OCI-M1 (cell line): ENCODE measurements around the gene NPHP4.

Experiments
- DNase-seq: peaks from one replicate; lab custom pipeline; 2025; lab: John Stamatoyannopoulos, UW

NPHP4 gene

DNA sequence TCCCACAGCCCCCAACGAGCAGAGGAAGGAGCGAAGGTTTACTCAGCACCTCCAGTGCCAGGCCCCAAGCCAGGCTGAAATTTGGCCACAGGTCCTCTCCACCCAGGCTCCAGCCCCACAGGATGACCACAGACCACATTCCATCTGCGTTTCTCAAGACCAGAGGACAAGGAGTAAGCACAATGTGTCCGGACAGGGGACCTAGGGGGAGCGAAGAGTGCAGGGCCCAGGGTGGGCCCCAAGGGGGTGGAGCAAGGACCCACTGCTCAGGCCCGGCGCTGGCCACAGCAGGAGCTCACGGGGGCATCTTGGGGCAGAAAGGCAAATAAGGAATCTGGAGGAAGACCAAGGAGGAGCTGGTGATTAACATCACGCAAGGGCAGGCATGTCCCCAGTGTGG lies 100.5 kb downstream of the NPHP4 start:
- DNase-seq = no peak

DNA sequence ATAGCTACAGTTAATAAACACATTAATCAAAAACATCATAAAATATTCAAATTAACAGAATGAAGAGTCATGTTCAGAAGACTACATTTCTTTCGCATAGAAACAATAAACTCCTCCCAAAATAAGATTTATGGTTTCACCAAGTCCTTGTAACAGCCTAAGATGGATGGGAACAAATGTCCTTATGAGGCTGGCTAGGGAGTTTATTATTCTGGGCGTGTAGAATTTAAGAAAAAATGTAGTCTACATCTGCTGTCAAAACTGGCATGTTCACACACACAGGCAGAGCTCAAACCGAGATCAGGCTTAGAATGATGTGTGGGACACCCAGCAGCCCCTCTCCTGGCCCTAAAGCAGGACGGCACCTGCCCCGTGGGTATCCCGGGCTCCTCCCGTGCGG lies 101.1 kb downstream of the NPHP4 start:
- no peak for DNase-seq

DNA sequence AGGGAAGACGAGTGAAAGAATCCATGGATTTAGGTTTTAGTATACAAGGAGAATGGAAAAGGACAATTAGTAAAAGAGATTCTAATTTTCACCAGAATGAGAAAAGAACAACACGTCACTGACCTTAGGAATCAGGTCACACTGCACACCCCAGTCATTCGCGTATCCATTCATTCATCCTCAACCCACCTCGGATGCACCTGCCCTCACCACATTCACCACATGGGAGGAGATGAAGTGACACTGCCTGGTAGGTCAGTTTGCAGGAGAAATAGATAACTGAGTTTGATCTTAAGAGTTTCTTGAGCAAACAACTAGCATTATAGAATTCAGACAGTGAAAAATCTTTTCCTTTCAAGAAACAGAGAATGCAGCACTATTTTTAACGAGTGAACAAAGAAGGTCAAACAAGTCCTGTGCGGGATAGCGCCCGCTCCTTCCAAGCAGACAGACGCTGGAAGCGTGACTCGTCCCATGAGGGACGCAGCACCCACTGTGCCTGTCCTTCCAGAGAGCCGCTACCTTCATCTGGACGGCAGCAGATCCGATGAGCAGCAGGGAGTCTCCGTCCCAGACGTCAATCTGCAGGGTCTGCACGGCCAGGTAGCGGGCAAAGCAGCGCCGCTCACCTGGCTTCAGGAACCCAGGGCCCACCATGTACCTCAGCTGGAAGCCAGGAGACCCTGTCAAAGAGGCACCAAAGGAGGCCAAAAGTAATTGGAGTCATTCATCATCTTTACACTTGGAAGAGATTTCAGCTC lies 101.7 kb downstream of the NPHP4 start:
- DNase-seq = no peak

DNA sequence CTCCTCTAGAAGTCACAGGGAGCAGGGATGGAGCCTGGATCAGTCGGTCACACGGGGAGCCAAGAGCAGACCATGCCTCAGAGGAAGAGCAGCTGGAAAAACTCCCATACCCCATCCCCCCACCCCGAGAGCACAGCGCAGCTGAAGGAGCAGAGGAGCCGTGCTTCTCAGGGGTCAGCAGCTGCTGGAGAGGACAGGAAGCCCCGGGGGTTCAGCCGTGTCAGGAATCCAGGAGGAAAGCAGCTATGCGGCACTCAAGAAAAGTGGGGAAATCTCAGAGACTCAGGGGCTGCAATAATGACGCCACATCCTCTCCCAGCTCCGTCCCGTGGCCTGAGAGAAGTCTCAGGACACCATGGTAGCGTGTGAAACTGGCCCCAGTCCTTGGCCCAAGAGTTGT lies 102.3 kb downstream of the NPHP4 start:
- DNase-seq = no peak

DNA sequence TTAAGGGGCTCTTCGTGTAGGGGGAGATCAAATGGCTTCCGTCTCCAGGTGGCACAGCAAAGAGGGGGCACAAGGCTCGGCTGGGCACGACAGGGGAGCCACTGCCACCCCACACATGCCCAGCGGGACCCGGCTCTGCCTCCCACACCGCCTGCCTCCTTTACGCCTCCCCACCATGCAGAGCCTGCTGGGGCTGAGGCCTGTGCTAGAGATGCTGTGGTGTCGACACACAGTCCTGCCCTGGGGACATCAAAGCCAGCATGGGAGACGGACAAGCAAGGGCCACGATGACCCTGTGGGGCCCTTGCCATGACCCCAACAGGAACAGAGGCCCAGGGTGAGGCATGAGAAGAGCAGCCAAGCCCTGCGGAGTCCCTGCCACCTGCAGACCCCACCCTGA lies 102.8 kb downstream of the NPHP4 start:
- DNase-seq = no peak

DNA sequence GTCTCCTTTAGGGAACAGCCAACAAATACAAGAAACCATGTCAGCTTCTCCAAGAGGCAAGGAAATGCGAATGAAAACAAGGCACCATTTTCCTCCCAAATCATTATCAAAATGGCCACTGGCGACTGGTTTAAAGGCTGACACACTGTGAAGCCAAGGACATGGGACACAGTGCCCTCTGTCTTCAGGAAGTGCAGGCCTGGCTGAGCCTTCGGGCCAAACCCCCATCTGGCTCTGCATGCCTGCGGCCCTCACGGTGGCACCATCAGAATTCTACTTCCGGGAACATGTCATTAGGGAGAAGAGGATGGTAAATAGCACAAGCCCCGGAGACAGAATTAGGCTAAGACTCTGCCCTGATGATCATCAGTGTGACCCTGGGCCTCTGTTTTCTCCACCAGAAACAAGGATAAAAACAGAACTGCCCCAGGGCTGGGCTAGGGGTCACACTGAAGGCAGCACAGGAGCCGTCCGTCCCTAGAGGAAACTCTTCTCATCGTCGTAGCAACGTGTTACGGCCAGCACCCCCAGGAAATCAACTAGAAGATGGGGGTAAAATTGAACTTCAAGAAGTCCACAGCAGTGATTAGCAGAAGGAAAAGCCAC lies 103.5 kb downstream of the NPHP4 start:
- DNase-seq = peak; percentile 7

DNA sequence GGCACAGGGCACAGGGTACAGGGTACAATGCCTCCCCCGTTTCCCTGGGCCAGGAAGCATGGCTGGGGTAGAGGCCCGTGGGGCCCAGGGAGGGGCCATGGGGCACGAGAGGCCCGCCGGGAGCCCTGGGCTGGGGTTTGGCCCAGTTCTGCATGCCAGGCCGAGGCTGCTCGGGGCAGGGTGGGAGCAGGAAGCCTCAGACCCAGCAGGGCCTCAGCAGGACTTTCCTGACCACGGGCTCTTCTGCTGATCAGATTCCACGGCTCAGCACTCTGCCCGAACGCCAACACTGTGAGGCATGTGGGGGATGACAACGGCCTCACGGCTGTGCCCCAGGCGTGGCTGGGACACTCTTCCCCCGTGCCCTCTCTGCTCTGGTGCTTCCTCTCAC lies 104.3 kb downstream of the NPHP4 start:
- DNase-seq = no peak

DNA sequence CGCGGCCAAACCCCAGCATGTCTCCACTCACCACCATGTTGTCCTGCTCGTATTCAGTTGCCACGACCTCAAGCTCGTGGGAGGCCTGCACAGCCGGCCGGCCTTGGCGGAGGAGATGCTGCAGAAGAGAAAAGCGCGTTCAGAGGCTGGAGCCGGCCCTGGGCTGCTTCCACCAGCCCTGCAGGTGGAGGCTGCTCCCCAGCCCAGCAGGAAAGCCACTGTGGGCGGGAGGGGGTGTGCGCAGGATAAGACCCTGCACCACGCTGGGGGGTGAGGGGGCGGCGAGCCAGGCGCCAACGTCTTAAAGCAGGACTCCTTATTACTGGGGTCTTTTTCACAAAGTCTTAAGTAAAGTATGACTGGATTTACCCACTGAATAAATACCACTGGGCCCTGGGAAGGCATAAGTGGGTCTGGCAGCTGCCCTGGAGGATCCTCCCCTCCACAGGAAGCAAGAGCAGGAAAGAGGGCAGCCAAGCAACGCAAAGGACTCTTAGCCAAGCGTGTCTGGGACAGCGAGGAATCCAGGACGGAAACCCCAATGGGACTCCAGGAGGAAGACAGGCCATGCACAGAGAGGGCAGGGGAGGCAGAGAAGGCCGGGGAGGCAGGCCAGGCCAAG lies 104.8 kb downstream of the NPHP4 start:
- DNase-seq = no peak

DNA sequence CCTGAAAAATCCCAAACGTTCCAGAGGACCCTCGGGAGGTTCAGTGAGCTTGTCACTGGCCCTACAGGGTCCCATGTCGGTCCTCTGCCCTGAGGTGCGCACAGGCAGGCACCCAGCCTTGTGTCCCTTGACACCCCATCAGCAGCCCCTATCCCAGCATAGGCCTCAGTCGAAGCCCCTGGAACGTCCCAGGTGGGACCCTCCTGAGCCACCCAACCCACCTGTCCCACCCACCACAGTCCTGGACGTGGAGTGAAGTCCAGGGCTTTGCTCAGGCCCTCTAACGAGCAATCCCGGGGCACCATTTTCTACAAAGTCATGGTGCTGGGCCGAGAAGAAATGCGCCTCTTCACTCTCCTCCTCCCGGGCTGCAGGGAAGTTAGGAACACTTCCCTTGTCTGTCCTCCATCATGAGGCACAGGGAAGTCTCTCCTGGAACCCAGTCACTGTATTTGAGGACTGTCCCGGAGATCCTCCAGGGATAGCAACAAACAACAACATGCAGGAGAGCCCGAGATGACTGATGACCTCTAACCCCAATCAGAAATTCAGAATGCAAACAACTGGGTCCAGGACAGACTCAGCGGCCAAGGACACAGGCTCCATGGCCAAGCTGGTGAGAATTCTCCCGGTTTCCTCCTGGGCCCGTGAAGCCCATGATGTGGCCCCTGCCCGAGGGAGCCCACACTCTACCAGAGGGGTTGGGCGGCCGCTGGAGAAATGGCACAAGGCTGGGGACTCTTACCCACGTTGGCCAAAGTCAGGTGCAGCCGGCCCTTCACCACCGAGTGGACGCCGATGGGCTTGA lies 105.5 kb downstream of the NPHP4 start:
- no peak for DNase-seq

DNA sequence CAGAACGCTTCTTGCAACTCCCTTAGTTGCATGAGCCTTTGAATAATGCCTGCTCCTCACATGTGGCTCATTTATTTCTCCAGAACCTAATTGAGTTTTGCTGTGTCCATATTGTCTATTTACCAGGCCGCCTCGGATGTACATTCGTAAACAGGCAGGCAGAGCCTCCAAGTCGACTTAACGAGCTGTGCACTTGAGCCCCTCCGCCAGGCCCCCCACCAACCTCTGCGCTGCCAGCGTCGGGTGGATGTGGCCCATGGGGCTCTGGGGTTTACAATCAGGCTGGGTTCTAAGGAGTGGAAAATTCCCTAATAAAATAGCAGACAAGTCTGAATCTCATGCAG lies 106.1 kb downstream of the NPHP4 start:
- no peak for DNase-seq

DNA sequence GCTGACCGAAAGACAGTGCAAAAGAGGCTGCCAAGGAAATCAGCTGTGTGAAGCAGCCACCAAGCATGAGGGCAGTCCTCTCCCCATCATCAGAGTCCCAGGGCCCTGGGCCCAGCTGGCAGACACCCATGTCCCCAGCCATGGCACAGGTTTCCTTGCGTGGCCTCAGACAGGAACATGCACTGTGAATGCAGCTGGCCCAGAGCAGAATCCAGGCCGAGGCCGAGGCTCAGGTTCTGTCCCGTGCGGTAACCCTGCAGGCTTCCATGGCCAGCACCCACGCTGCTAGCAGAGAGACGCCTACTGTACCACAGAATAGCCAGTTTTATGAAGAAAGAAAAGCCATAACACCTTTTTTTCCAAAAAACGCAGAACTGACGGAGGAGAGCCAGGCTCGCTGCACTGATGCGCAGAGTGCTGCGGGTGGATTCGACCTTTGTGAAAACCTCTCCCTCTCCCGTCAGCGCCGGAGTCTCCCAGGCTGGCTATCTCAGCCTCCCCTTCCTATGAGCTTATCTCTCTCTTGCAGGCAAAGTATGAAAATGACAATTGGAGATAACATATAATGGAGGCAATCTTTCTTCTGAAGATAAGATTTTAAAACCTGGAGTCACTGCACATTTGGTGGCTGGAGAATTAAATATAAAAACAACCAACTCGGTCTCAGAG lies 106.6 kb downstream of the NPHP4 start:
- DNase-seq = peak; percentile 92

DNA sequence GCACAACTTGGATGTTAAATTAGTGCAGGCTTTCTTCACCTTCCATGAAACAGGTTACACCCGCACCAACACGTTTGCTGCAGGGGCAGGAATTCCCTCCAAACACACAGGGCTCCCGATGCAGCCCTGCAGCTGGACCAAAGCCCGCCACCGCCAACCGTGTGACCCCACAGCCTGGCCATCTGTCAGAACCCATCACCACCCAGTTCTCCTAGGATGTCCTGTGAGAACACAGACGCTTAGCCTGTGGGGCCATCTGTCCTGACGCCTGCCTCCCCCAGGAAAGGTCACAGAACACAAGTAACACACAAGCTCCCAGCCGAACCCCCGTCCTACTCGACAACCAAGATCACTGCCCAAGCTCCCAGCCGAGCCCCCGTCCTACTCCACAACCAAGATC lies 108.1 kb downstream of the NPHP4 start:
- no peak for DNase-seq

DNA sequence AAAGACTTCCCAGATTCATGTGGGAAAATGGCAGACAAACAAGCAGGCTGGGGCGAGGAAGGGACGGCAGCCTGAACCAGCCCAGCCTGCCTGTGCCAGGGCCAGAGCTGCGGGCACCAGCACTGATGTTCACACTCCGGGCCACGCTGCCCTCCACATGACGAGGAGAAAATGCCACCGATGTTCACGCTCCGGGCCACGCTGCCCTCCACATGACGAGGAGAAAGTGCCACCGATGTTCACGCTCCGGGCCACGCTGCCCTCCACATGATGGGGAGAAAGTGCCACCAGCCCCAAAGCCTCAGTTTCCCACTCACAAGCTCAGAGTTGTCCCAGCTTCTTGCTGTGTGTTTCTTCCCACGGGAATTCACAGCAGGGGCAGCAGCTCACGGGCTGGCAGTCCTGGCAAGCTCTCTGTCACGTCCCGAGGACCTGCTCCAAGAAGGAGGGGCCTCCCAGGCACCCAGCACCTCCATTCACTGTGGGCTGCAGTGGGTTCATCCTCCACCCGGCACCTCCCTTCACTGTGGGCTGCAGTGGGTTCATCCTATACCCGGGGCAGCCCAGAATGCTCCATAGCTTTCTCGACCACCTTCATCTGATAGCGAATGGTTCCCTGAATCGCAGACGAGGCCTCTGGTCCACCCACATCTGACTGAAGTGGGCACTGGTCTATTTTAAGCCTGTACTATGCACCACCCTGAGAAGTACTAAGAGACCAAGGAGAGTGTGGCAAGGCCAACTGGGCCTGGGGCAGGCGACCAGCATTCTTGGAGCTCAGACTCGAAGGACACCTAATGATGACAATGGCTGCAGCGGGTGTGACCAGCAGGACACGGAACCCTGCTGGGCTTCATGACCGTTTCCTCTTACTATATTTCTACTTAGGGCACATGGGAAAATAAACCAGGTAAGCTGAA lies 108.8 kb downstream of the NPHP4 start:
- no peak for DNase-seq

DNA sequence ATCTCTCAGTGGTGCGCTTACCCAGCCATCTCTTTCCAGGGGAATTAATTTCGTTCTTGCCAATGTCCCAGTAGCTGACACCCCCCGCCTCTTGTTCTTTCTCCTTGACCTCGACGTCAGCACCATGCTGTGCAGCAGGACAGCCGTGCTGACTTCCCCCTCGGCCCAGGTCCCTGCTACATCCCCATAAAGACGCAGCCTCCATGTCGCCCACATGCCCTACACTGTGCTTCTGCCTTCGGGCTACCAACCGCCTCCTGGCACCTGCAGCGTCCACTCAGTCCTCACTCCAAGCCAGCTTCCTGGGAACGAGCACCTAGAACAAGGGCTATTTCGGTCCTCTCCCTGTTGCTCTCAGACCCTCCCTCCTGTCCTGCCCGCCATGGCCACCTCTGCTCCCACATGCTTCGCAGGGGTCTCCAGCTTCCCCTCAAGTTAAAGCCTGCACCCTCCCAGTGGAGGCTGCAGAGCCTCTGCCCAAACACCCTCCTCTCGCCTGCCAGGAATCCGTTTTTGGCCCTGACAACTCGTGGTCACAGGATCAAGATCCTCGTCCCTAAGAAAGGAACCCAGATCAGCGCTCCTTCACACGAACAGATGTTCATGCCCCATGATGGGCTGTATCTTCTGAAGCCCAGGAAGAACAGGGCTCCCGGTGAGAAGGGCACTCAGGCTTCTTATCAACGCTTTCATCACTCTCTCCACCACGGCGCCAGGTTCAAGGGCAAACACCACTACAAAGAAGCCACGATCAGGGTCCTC lies 109.7 kb downstream of the NPHP4 start:
- no peak for DNase-seq

DNA sequence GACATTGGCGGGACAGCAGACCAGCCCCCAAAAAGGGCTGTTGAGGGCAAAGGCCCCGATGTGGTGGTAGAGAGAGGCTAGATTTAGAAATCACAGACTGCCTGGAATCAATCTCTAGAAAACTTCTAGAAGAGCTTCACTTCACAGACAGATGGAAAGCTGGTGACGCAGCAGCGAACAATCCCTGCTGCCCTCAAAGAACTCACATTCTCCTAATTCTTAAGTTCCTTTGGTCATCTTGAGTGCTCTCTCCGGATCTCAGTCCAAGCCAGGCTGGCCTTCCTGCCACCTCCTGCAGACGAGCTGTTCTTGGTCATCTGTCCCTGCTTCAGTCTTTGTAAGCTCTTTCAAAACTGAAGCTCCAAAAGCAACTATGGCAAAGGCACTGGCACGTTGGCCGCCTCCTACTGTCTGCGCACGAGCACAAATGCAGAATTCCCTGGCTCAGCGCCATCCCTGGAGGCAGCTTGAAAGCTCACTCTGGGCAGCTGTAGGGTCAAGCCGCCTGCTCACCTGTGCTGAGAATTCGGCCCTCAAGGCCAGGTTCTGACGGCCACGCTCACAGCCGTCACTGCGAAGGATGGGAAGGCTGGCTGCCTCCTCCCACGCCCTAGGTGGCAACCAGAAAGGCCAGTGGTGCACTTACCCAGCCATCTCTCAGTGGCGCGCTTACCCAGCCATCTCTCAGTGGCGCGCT lies 110.6 kb downstream of the NPHP4 start:
- no peak for DNase-seq

DNA sequence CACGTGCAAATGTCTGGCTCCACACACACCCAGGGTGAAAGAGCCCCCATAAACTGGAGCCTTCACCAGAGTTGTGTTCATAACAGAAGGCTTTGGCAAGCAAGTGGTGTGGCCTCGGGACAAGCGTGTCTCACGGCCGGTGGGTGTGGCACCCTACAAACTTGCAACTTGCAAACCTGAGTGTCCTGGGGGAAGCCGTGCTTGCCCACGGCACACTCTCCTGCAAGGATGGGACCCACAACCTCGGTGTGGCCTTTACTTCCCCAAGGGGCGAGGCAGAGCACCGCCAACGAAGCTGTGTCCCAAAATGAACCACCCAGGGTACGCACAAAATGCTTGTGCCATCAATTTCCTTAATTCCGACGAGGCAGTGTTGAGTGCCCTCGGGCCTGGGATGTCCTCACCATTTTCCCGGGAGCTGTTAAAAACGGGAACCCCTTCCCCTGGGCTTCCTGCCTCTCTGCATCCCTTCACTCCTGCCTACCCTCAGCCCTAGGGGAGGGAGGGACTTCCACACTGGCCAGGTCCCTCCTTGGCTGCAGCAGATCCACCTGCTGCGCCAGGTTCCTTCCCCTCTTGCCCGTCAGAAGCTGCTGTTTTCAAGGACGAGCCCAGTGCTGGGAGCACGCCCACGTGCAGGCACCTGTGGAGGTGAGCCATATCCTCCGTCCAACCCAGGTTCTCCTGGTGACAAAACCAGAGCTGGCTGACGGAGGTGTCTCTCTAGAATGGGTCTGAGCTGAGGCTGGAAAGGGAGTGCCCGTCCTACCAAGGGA lies 111.4 kb downstream of the NPHP4 start:
- no peak for DNase-seq

DNA sequence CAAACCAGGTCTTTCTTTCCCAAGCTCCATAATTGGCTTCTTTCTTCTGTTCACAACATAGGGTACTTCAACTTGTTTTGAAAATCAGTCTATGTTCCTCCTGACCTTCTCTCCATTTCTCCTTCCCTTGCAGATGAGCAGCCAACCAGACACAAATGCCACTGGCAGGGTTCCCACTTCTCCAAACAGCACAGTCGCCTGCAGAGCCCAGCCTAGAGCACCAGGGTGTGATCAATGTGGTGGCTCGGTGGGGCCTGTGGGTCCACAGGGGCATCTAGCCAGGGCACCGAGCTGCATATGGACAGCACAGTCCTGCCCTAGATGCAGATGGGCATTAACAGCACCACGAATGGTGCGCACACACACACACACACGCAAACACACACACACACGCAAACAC lies 112.8 kb downstream of the NPHP4 start:
- DNase-seq = no peak

DNA sequence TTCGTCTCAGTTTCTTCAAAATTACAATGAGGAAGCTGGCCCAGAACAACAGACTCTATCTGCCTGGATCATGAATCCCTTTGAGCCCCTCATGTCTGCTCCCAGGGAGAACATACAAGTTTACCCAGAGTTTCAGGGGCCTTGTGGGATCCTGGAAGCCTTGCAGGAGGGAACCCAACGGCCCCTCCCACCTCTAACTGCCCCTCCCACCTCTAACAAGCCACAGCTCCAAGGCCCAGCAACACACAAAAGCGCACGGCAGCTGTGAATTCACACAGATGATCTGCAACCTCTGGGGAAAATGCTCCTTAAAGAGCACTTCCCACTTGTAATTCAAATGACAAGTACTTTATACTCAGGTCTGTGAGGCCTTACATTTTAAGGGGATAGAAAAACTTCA lies 113.3 kb downstream of the NPHP4 start:
- DNase-seq = no peak
